IMR-90 (cell line): ENCODE results near the gene DESI1. TPM values are rescaled to one million over a fixed set of nuclear protein-coding genes. Genes with fewer than 3 reads are reported as not detected.

Source experiments
- ATAC-seq: fragments of 200-7000 bp; cut with Tn5 transposase; 2 replicates; pipeline ENCODE4 v1.9.1; 2020; ENCODE audit warnings: low read depth, mild to moderate bottlenecking, moderate library complexity
- BruUV-seq: library from RNA; stranded (reverse); fragments of 400-500 nt; replicated peaks from 2 replicates; lab custom pipeline; 2021; lab: Mats Ljungman, UMichigan
- CTCF ChIA-PET: fragments of 300-600 bp; formaldehyde crosslinking; extraction: SDS; loops from one replicate; lab custom pipeline; 2021; ENCODE audit warnings: antibody characterized with exemption; lab: Yijun Ruan, JAX
- POLR2A ChIA-PET: fragments of 300-600 bp; sonication (Branson Sonifier 250); formaldehyde crosslinking; loops from one replicate; lab custom pipeline; 2022; ENCODE audit warnings: antibody characterized with exemption; ENCODE audit not compliant: unreplicated experiment; lab: Charles Lee
- DNase-seq: peaks from one replicate; pipeline ENCODE4 v3.0.0; 2013
- H2AFZ ChIP-seq: replicated peaks from 2 replicates; pipeline ENCODE3; 2013; ENCODE audit warnings: low read length, mild to moderate bottlenecking; ENCODE audit not compliant: poor library complexity
- H2AK5ac ChIP-seq: 2 replicates; pipeline ENCODE4 v1.6.1; 2013; ENCODE audit warnings: low read depth, low read length, inconsistent platforms
- H2AK9ac ChIP-seq: replicated peaks from 2 replicates; pipeline ENCODE3; 2013; ENCODE audit warnings: mild to moderate bottlenecking, low read depth, low read length, moderate library complexity; ENCODE audit not compliant: poor library complexity
- H2BK120ac ChIP-seq: 2 replicates; pipeline ENCODE4 v1.6.1; 2013; ENCODE audit warnings: low read depth, low read length, inconsistent platforms
- H2BK15ac ChIP-seq: 3 replicates; pipeline ENCODE4 v1.6.1; 2013; ENCODE audit warnings: low read depth, low read length, inconsistent platforms
- H2BK20ac ChIP-seq: 2 replicates; pipeline ENCODE4 v1.6.1; 2013; ENCODE audit warnings: low read depth, mild to moderate bottlenecking, inconsistent platforms, low read length, moderate library complexity
- H2BK5ac ChIP-seq: 2 replicates; pipeline ENCODE4 v1.6.1; 2013; ENCODE audit warnings: mild to moderate bottlenecking, low read depth, low read length, inconsistent platforms; ENCODE audit not compliant: poor library complexity, severe bottlenecking
- H3K14ac ChIP-seq: replicated peaks from 2 replicates; pipeline ENCODE4 v1.6.1; 2013; ENCODE audit warnings: low read depth, low read length, inconsistent platforms
- H3K18ac ChIP-seq: 2 replicates; pipeline ENCODE4 v1.6.1; 2013; ENCODE audit warnings: low read depth, low read length, control low read depth
- H3K23ac ChIP-seq: 2 replicates; pipeline ENCODE4 v1.6.1; 2013; ENCODE audit warnings: low read depth, low read length, inconsistent platforms
- H3K27ac ChIP-seq: 2 replicates; pipeline ENCODE4 v1.5.1; 2013; ENCODE audit warnings: mild to moderate bottlenecking, control low read depth, low read length; ENCODE audit not compliant: insufficient read depth
- H3K27me3 ChIP-seq: 2 replicates; pipeline ENCODE4 v1.6.1; 2013; ENCODE audit warnings: low read length; ENCODE audit not compliant: control insufficient read depth, insufficient read depth
- H3K36me3 ChIP-seq: 2 replicates; pipeline ENCODE4 v1.6.1; 2013; ENCODE audit warnings: low read length, mixed read lengths; ENCODE audit not compliant: control insufficient read depth, insufficient read depth
- H3K4ac ChIP-seq: 2 replicates; pipeline ENCODE4 v1.6.1; 2013; ENCODE audit warnings: low read depth, low read length, inconsistent platforms
- H3K4me1 ChIP-seq: 2 replicates; pipeline ENCODE4 v1.6.1; 2013; ENCODE audit warnings: low read length, mixed read lengths; ENCODE audit not compliant: control insufficient read depth, insufficient read depth
- H3K4me2 ChIP-seq: 2 replicates; pipeline ENCODE4 v1.6.1; 2013; ENCODE audit warnings: low read depth, mild to moderate bottlenecking, control low read depth, low read length, moderate library complexity
- H3K4me3 ChIP-seq: 2 replicates; pipeline ENCODE4 v1.5.1; 2013; ENCODE audit warnings: low read depth, mild to moderate bottlenecking, control low read depth, low read length, moderate library complexity; ENCODE audit not compliant: insufficient read depth
- H3K56ac ChIP-seq: 2 replicates; pipeline ENCODE4 v1.6.1; 2013; ENCODE audit warnings: low read length, inconsistent platforms; ENCODE audit not compliant: insufficient read depth; ENCODE audit errors: extremely low read depth
- H3K79me1 ChIP-seq, 2 experiments: 2 replicates each; pipeline ENCODE4 v1.6.1; 2013; ENCODE audit warnings: low read length in 2 of 2, inconsistent platforms in 1 of 2, low read depth in 1 of 2
- H3K9ac ChIP-seq: 2 replicates; pipeline ENCODE4 v1.6.1; 2013; ENCODE audit warnings: low read depth, low read length, control low read depth
- H3K9me1 ChIP-seq: 2 replicates; pipeline ENCODE4 v1.6.1; 2013; ENCODE audit warnings: low read length, inconsistent platforms; ENCODE audit not compliant: insufficient read depth
- H3K9me3 ChIP-seq: 2 replicates; pipeline ENCODE4 v1.6.1; 2013; ENCODE audit warnings: low read length; ENCODE audit not compliant: control insufficient read depth, insufficient read depth
- H4K20me1 ChIP-seq: 2 replicates; pipeline ENCODE4 v1.6.1; 2013; ENCODE audit warnings: low read length, inconsistent platforms; ENCODE audit not compliant: insufficient read depth
- H4K5ac ChIP-seq: 2 replicates; pipeline ENCODE4 v1.6.1; 2013; ENCODE audit warnings: mild to moderate bottlenecking, low read depth, low read length, control low read depth
- H4K8ac ChIP-seq, 2 experiments: 2 replicates each; pipeline ENCODE4 v1.6.1; 2013; ENCODE audit warnings: low read depth in 2 of 2, low read length in 2 of 2, control low read depth in 1 of 2, inconsistent platforms in 1 of 2
- H4K91ac ChIP-seq: 2 replicates; pipeline ENCODE4 v1.6.1; 2013; ENCODE audit warnings: low read depth, low read length, inconsistent platforms; ENCODE audit not compliant: insufficient read depth
- CHD1 ChIP-seq: IDR thresholded peaks from 2 replicates; pipeline ENCODE4 v1.6.1; 2012; ENCODE audit warnings: low read depth, low read length, improper control_type of control experiment
- CTCF ChIP-seq: conservative IDR thresholded peaks from 2 replicates; pipeline ENCODE4 v1.5.1; 2012; ENCODE audit warnings: mild to moderate bottlenecking, low read depth, low read length, improper control_type of control experiment
- MXI1 ChIP-seq: IDR thresholded peaks from 2 replicates; pipeline ENCODE4 v1.6.1; 2012; ENCODE audit warnings: low read depth, mild to moderate bottlenecking, low read length, moderate library complexity, borderline replicate concordance
- POLR2A ChIP-seq: IDR thresholded peaks from 2 replicates; pipeline ENCODE4 v1.6.1; 2012; ENCODE audit warnings: mild to moderate bottlenecking, low read depth, low read length
- RAD21 ChIP-seq: IDR thresholded peaks from 2 replicates; pipeline ENCODE4 v1.6.1; 2012; ENCODE audit warnings: low read length, improper control_type of control experiment
- RCOR1 ChIP-seq: IDR thresholded peaks from 2 replicates; pipeline ENCODE4 v1.6.1; 2012; ENCODE audit warnings: mild to moderate bottlenecking, low read length, improper control_type of control experiment; ENCODE audit not compliant: insufficient replicate concordance
- RFX5 ChIP-seq: IDR thresholded peaks from 2 replicates; pipeline ENCODE4 v1.8.0; 2012; ENCODE audit warnings: low read depth, mild to moderate bottlenecking, low read length, moderate library complexity
- USF2 ChIP-seq: fragments of 150-350 bp; IDR thresholded peaks from 2 replicates; pipeline ENCODE4 v1.6.1; 2017; ENCODE audit warnings: mild to moderate bottlenecking, antibody characterized with exemption, low read length, low read depth
- WGBS, 2 experiments: methylation state at CpG; one replicate each; pipeline versions ENCODE4 v1.1.5 to v1.1.7; 2013; ENCODE audit warnings: missing lambda C conversion rate in 2 of 2; ENCODE audit not compliant: insufficient read length in 1 of 2; ENCODE audit errors: extremely low coverage in 2 of 2; 5-methylcytosine and 5-hydroxymethylcytosine counted together
- dilution Hi-C: fragments of 300-500 bp; cut with HindIII; formaldehyde crosslinking; loops from one replicate; pipeline ENCODE4 v1.14.3; 2018; ENCODE audit warnings: low sequenced_read_pairs; ENCODE audit not compliant: unreplicated experiment
- in situ Hi-C: fragments of 300-500 bp; cut with MboI; formaldehyde crosslinking; loops from 3 replicates; pipeline ENCODE4 v1.14.3; 2019; ENCODE audit warnings: low sequenced_read_pairs, inconsistent platforms, mixed read lengths
- intact Hi-C: fragments of 100-400 bp; cut with micrococcal nuclease; formaldehyde crosslinking; loops from 2 replicates; pipeline ENCODE4 v1.10.0; 2022
- polyA plus RNA-seq, 3 experiments: library from polyadenylated mRNA; depleted of rRNA; stranded (reverse); fragments of >200 nt; gene quantifications; 2 replicates each; pipeline ENCODE4 v1.2.3, GENCODE V29; 2012; ENCODE audit warnings: low replicate concordance in 1 of 3
- total RNA-seq: library from RNA; depleted of rRNA; stranded (reverse); fragments of >200 nt; gene quantifications from 2 replicates; pipeline ENCODE4 v1.2.3, GENCODE V29; 2012

Gene DESI1
- total and polyA plus RNA-seq, 2 of the 4 experiments (the other 2 are of a cell fraction) = 14.5 to 24.9 TPM

GRCh38 chr22:41567512-41567768 lies 53.4 kb downstream of the DESI1 start:
- Histone ChIP-seq H3K14ac (no peak overlapping the region), H2BK5ac (no peak overlapping the region), H3K4me3 (no peak overlapping the region), H4K5ac (no peak overlapping the region; the same call in 1 of the 2 replicates), H3K4ac (peak overlapping the region; percentile 12; the same call in 1 of the 2 replicates), H3K27ac (no peak overlapping the region), H3K23ac (no peak overlapping the region), H3K9me1 (peaks cover 12% of the 10 kb centered on the region), H3K18ac (no peak overlapping the region; the same call in 1 of the 2 replicates), H2BK120ac (no peak overlapping the region), H2AK5ac (no peak overlapping the region; the same call in 1 of the 2 replicates), H2BK20ac (0 out of 2 replicates have a peak overlapping the region, but pooled peaks have one; percentile 5), H3K56ac (no peak overlapping the region), H3K27me3 (no peaks in the 10 kb centered on the region), H4K20me1 (peaks cover 3% of the 10 kb centered on the region; the same call in 1 of the 2 replicates), H3K9ac (no peak overlapping the region), H3K9me3 (no peaks in the 10 kb centered on the region), H3K4me1 (peaks cover 18% of the 10 kb centered on the region), H2AK9ac (no peak overlapping the region), H3K36me3 (peaks cover 17% of the 10 kb centered on the region; the same call in 1 of the 2 replicates), H3K4me2 (no peak overlapping the region), H4K91ac (0 out of 2 replicates have a peak overlapping the region, but pooled peaks have one; percentile 19), H2BK15ac (no peak overlapping the region), H2AFZ (no peak overlapping the region), H4K8ac (no peak overlapping the region), H3K79me1 (peaks cover 10 to 54% of the 10 kb centered on the region in 2 experiments)
- ATAC-seq = no peak
- no CpG with 5 or more reads among the region's 3 CpGs for WGBS, 2 experiments
- POLR2A ChIA-PET = interaction anchor here (0.7 kb wide), 1 partner anchor 24 kb away, joined by 12 read pairs; no protein-coding TSS in a partner anchor
- no TSS peak for BruUV-seq
- intact Hi-C loops (no loop called here), dilution Hi-C loops (no loop called here), in situ Hi-C loops (no loop called here)
- CTCF ChIA-PET = no interaction called here
- DNase-seq = no peak
- TF ChIP-seq RCOR1 (no peak), POLR2A (no peak), USF2 (no peak), CHD1 (no peak), MXI1 (no peak), CTCF (no peak), RFX5 (no peak), RAD21 (no peak)
